Stimulated activated naive CD8-positive, alpha-beta T cell treated with anti-CD3 and anti-CD28 coated beads, Interleukin-15, amount 100 ng/mL, for 72 hours (primary cell): ENCODE measurements around the gene IL1A.

Experiments
- ATAC-seq: fragments of 150-1000 bp; cut with Tn5 transposase; 2 replicates; pipeline ENCODE4 v1.10.0; 2021; ENCODE audit warnings: mild to moderate bottlenecking, moderate library complexity
- DNase-seq, 2 donors: peaks; one replicate each; pipeline ENCODE4 v3.0.0; 2021 to 2022
- H3K27ac Mint-ChIP-seq, 2 donors: one replicate each; pipeline ENCODE4 v1.8.0; 2022; ENCODE audit warnings: mild to moderate bottlenecking in 2 of 2, mixed read lengths in 2 of 2, moderate library complexity in 2 of 2
- H3K27me3 Mint-ChIP-seq: one replicate; pipeline ENCODE4 v1.8.0; 2022; ENCODE audit warnings: mixed read lengths
- H3K4me1 Mint-ChIP-seq: one replicate; pipeline ENCODE4 v1.8.0; 2022; ENCODE audit warnings: mild to moderate bottlenecking, mixed read lengths
- H3K4me3 Mint-ChIP-seq, 2 donors: one replicate each; pipeline ENCODE4 v1.8.0; 2022; ENCODE audit warnings: mild to moderate bottlenecking in 2 of 2, mixed read lengths in 2 of 2, moderate library complexity in 1 of 2
- H3K9me3 Mint-ChIP-seq, 2 donors: one replicate each; pipeline ENCODE4 v1.8.0; 2022; ENCODE audit warnings: mixed read lengths in 2 of 2

Gene IL1A

DNA sequence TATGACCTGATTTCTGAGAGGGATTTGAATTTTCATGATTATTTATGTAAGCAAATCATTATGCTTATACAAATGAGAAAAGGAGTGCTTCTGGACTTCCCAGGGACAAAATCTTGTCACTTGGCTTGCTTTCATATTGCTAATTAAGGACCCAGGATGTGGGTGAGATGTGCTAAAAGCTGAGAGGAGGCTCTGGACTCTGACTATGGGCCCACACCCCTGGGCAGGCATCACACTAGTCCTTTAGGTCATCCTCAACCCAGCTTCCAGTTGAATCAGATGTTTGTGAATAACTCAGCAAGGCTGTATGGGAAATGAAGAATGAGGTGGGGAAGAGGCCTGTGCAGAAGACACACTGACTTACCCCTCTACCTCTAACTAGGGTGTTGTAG, 40.4 kb upstream of the IL1A start:
- H3K4me1 Mint-ChIP-seq = peaks cover 33% of the 10 kb centered on the region
- ATAC-seq (no peak), DNase-seq (no peak)
- H3K9me3 Mint-ChIP-seq = no peaks in the 10 kb centered on the region
- no peak overlapping the region for H3K27ac Mint-ChIP-seq
- H3K27me3 Mint-ChIP-seq = peaks cover 25% of the 10 kb centered on the region
- no peak overlapping the region for H3K4me3 Mint-ChIP-seq

DNA sequence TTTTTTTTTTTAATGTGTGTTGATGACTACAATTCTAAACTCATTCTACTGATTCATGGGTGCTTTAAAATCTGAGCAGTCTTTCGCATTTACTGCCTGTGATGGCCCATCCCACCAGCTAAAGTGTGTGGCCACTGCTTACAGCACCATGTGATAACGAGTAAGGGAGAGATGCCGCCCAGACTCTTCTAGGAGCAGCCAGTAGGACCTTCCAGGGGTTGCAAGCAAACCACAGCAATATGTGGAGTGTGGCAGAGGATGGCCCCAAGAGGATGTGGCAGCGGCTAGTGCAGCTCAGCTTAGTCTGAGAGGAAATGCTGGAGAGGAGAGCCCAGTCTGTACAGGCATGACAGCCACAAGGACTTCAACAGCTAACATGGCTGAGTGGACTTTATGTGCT, 37.4 kb upstream of the IL1A start:
- DNase-seq = peak; percentile 30 to 33
- Mint-ChIP-seq H3K27ac (no peak overlapping the region), H3K9me3 (no peaks in the 10 kb centered on the region), H3K4me3 (peak overlapping the region; percentile 53 to 70), H3K4me1 (peaks cover 33% of the 10 kb centered on the region), H3K27me3 (peaks cover 17% of the 10 kb centered on the region)
- ATAC-seq = peak; percentile 74

DNA sequence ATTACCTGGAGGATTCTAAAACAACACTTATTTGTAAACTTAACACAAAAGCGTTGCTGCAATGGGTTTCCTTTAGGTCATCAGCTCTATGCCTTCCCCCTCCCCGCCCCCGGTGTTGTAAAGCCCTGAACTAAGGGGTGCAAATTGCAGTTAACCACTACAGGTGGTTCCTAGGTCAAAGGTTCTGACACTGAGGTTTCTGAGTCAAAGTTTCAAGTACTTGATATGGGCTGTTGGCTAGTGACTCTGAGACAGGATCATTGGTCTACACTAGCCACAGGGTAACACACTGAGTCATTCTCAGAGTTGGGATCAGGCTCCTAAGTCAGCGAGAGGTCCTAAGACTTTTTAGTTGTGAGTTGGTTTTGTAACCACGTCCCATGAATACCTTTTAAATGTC, 36.8 kb upstream of the IL1A start:
- no peaks in the 10 kb centered on the region for H3K9me3 Mint-ChIP-seq
- H3K4me3 Mint-ChIP-seq = peak overlapping the region; percentile 53 to 70
- DNase-seq = peak; percentile 59 to 65
- peaks cover 33% of the 10 kb centered on the region for H3K4me1 Mint-ChIP-seq
- peak; percentile 97 for ATAC-seq
- peaks cover 17% of the 10 kb centered on the region for H3K27me3 Mint-ChIP-seq
- no peak overlapping the region for H3K27ac Mint-ChIP-seq

GRCh38 chr2:112820343-112820742, 36.0 kb upstream of the IL1A start:
- DNase-seq (no peak), ATAC-seq (no peak)
- Mint-ChIP-seq H3K27me3 (peaks cover 17% of the 10 kb centered on the region), H3K4me1 (peaks cover 33% of the 10 kb centered on the region), H3K9me3 (no peaks in the 10 kb centered on the region), H3K4me3 (no peak overlapping the region), H3K27ac (no peak overlapping the region)

DNA sequence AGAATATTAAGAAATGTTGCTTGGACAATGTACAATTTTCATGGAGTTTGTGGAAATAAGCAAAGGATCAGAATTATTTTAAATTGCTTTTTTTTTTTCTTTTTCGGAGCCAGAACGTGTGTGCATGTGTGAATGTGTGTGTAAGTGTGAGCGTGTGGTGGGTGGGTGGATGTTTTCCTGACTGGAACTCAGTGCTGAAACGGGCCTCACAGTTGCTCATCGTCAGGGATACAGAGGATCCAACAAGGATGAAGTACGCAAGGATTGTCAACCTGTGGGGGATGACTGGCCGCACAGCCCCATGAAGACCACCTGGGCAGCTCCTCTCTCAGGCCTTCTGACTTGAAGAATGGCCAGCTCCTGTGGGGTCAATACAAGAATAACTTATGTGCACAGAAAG, 34.8 kb upstream of the IL1A start:
- DNase-seq (no peak), ATAC-seq (no peak)
- H3K27ac Mint-ChIP-seq = no peak overlapping the region
- H3K4me3 Mint-ChIP-seq = no peak overlapping the region
- H3K27me3 Mint-ChIP-seq = peaks cover 17% of the 10 kb centered on the region
- H3K9me3 Mint-ChIP-seq = no peaks in the 10 kb centered on the region
- peaks cover 33% of the 10 kb centered on the region for H3K4me1 Mint-ChIP-seq

DNA sequence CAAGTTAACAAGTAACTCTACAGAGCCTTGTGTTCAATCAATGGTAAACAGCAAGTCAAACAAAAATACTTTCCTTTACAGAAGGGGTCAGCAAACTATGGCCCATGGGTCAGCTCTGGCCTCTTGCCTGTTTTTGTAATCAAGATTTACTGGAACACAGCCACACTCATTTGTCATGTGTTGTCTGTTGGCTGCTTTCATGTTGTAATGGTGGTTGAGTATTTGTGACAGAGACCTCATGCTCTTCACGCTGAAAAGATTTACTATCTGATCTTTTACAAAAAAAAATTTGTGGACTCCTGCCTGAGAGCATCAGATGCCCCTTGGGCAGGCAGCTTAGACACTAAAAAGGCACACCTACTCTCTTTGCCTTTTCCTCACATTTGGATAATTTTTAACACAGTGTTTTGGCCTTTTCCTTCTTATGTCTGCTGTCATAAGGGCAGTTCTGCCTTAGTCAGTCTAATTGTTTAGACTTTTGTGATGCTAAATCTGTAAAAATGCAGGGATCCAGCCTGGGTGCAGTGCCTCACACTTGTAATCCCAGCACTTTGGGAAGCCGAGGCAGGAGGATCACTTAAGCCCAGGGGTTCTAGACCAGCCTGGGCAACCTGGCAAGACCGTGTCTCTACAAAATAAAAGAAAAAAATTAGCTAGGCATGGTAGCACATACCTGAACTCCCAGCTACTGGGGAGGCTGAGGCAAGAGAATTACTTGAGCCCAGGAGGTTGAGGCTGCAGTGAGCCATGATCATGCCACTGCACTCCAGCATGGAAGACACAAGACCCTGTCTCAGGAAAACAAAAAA, 34.0 kb upstream of the IL1A start:
- Mint-ChIP-seq H3K4me1 (peaks cover 34% of the 10 kb centered on the region), H3K27me3 (peaks cover 14% of the 10 kb centered on the region), H3K27ac (no peak overlapping the region), H3K9me3 (no peaks in the 10 kb centered on the region), H3K4me3 (no peak overlapping the region)
- DNase-seq (no peak), ATAC-seq (no peak)

- ATAC-seq (no peak), DNase-seq (no peak)
- Mint-ChIP-seq H3K27ac (no peak overlapping the region), H3K27me3 (peaks cover 10% of the 10 kb centered on the region), H3K4me1 (peaks cover 35% of the 10 kb centered on the region), H3K4me3 (no peak overlapping the region), H3K9me3 (no peaks in the 10 kb centered on the region)
Measured at GRCh38 chr2:112817082-112817689, 32.9 kb upstream of the IL1A start.

- Mint-ChIP-seq H3K27me3 (peaks cover 10% of the 10 kb centered on the region), H3K9me3 (peaks cover 12 to 21% of the 10 kb centered on the region in 2 donors), H3K27ac (no peak overlapping the region), H3K4me1 (peaks cover 32% of the 10 kb centered on the region), H3K4me3 (no peak overlapping the region)
- DNase-seq (no peak), ATAC-seq (no peak)
Measured at GRCh38 chr2:112814278-112814677, 30.0 kb upstream of the IL1A start.

GRCh38 chr2:112813280-112813966, 29.1 kb upstream of the IL1A start:
- peaks cover 32% of the 10 kb centered on the region for H3K4me1 Mint-ChIP-seq
- ATAC-seq (no peak), DNase-seq (no peak)
- H3K27me3 Mint-ChIP-seq = peaks cover 3% of the 10 kb centered on the region
- peaks cover 12 to 23% of the 10 kb centered on the region in 2 donors for H3K9me3 Mint-ChIP-seq
- no peak overlapping the region for H3K4me3 Mint-ChIP-seq
- no peak overlapping the region for H3K27ac Mint-ChIP-seq

GRCh38 chr2:112812318-112813267, 28.3 kb upstream of the IL1A start:
- Mint-ChIP-seq H3K4me3 (no peak overlapping the region), H3K9me3 (peaks cover 15 to 28% of the 10 kb centered on the region in 2 donors), H3K27ac (no peak overlapping the region), H3K4me1 (peaks cover 32% of the 10 kb centered on the region), H3K27me3 (no peaks in the 10 kb centered on the region)
- ATAC-seq (no peak), DNase-seq (no peak)

DNA sequence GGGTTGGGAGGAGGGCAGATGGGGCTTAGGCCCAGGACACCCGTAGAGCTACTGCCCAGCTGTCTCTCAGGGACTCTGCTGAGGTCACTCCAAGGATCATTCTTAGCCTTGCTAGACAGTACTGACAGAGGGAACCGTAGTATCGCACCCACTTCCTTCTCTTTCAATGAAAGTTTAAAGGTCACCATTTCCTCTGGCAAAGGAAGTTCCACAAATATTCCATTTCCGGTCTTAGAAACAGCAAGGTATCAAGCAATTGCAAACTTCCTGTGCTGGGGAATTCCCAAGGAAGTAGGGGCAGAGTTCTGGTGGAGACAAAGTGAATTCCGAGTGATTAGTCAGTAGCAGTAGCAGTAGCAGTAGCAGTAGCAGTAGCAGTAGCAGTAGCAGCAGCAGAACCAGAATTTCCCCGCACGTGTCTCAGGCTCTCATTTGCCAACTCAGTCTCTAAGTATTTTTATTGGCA, 27.6 kb upstream of the IL1A start:
- ATAC-seq (peak; percentile 58), DNase-seq (no peak)
- H3K27ac Mint-ChIP-seq = no peak overlapping the region
- H3K9me3 Mint-ChIP-seq = peaks cover 20 to 35% of the 10 kb centered on the region in 2 donors
- H3K4me1 Mint-ChIP-seq = peaks cover 32% of the 10 kb centered on the region
- no peaks in the 10 kb centered on the region for H3K27me3 Mint-ChIP-seq
- peak overlapping the region in 1 of 2 donors; percentile 50 for H3K4me3 Mint-ChIP-seq

DNA sequence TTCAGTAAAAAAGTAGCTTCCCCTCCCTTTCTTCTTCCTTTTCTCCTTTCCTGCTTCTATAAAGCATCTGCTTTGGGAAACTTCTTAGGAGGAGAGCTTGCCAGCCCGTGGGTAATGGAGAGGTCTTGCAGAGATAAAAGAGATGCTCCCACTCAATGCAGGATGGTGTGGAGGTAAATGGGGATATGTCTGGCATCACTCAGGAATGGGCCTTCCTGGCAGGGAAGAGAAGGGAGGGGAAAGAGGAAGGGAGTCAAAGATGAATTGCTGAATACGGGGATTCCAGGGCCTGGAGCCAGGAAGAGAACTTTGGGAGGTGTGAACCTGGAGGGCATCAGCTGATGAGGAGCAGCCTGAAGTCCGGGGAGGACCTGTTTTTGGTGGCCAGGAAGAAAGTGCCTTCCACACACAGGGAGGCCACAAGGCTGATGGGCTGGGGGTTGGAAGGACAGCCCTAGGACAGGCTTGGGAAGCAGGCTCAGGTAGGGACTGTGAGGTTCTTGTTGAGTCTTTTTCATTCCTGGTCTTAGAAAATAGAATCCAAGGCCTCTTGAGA, 27.1 kb upstream of the IL1A start:
- DNase-seq = no peak
- Mint-ChIP-seq H3K9me3 (peaks cover 20 to 40% of the 10 kb centered on the region in 2 donors), H3K4me1 (peaks cover 32% of the 10 kb centered on the region), H3K27me3 (no peaks in the 10 kb centered on the region), H3K27ac (peak overlapping the region; percentile 21 to 28), H3K4me3 (peak overlapping the region in 1 of 2 donors; percentile 4)
- ATAC-seq = no peak

DNA sequence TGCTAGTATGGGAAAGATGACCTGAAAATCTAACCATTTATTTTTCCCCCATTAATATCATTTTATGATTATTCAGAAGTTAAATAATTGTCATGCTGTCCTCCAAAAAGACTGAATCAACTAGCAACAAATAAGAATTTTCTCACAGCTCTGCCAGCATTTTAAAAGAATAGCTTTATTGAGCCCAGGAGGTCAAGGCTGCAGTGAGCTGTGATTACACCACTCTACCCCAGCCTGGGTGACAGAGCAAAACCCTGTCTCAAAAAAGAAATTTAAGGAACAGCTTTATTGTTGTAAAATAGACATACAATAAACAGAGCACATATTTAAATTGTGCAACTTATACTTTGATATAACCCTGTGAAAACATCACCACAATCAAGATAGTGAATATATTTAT, 24.8 kb upstream of the IL1A start:
- H3K4me1 Mint-ChIP-seq = peaks cover 43% of the 10 kb centered on the region
- no peak overlapping the region for H3K27ac Mint-ChIP-seq
- no peaks in the 10 kb centered on the region for H3K27me3 Mint-ChIP-seq
- peaks cover 20 to 41% of the 10 kb centered on the region in 2 donors for H3K9me3 Mint-ChIP-seq
- ATAC-seq (no peak), DNase-seq (no peak)
- H3K4me3 Mint-ChIP-seq = no peak overlapping the region

GRCh38 chr2:112807233-112807807, 23.0 kb upstream of the IL1A start:
- H3K27ac Mint-ChIP-seq = no peak overlapping the region
- no peak overlapping the region for H3K4me3 Mint-ChIP-seq
- ATAC-seq (no peak), DNase-seq (no peak)
- H3K9me3 Mint-ChIP-seq = peaks cover 20 to 41% of the 10 kb centered on the region in 2 donors
- H3K4me1 Mint-ChIP-seq = peaks cover 42% of the 10 kb centered on the region
- no peaks in the 10 kb centered on the region for H3K27me3 Mint-ChIP-seq
